Smooth muscle cell (in vitro differentiated cells): Measurements from ENCODE around the gene USH2A. TPM values are rescaled to one million over a fixed set of nuclear protein-coding genes. Genes with fewer than 3 reads are reported as not detected.

Source experiments
- DNase-seq: peaks from one replicate; lab custom pipeline; 2025; ENCODE audit not compliant: unreplicated experiment; lab: John Stamatoyannopoulos, UW
- H2AFZ ChIP-seq: fragments of 200-600 bp; sonication (generic); 2 replicates; pipeline ENCODE4 v1.6.0; 2016; ENCODE audit warnings: antibody characterized with exemption, low read depth, mild to moderate bottlenecking
- H3F3A ChIP-seq: fragments of 200-600 bp; sonication (generic); 2 replicates; pipeline ENCODE4 v1.6.0; 2017; ENCODE audit warnings: antibody characterized with exemption, low read depth
- H3K27ac ChIP-seq: fragments of 200-600 bp; sonication (generic); 2 replicates; pipeline ENCODE4 v1.5.1; 2016; ENCODE audit warnings: low read depth, mild to moderate bottlenecking
- H3K27me3 ChIP-seq: fragments of 200-600 bp; sonication (generic); 2 replicates; pipeline ENCODE4 v1.6.1; 2016; ENCODE audit warnings: low read depth, mild to moderate bottlenecking
- H3K36me3 ChIP-seq: fragments of 200-600 bp; sonication (generic); 2 replicates; pipeline ENCODE4 v1.5.1; 2016; ENCODE audit warnings: low read depth
- H3K4me1 ChIP-seq: fragments of 200-600 bp; sonication (generic); 2 replicates; pipeline ENCODE4 v1.5.1; 2016; ENCODE audit warnings: low read depth
- H3K4me2 ChIP-seq: fragments of 200-600 bp; sonication (generic); 2 replicates; pipeline ENCODE4 v1.6.0; 2016; ENCODE audit warnings: mild to moderate bottlenecking
- H3K4me3 ChIP-seq: fragments of 200-600 bp; sonication (generic); 2 replicates; pipeline ENCODE4 v1.5.1; 2016; ENCODE audit warnings: mild to moderate bottlenecking
- H3K79me2 ChIP-seq: fragments of 200-600 bp; sonication (generic); 2 replicates; pipeline ENCODE4 v1.6.0; 2016; ENCODE audit warnings: low read depth, mild to moderate bottlenecking
- H3K9ac ChIP-seq: fragments of 200-600 bp; sonication (generic); 2 replicates; pipeline ENCODE4 v1.6.0; 2016; ENCODE audit warnings: low read depth
- H3K9me3 ChIP-seq: fragments of 200-600 bp; sonication (generic); replicated peaks from 2 replicates; pipeline ENCODE4 v1.5.1; 2016; ENCODE audit warnings: low read depth
- H4K20me1 ChIP-seq: fragments of 200-600 bp; sonication (generic); 2 replicates; pipeline ENCODE4 v1.6.0; 2016; ENCODE audit warnings: low read depth
- CTCF ChIP-seq: fragments of 200-600 bp; sonication (generic); IDR thresholded peaks from 2 replicates; pipeline ENCODE4 v1.5.1; 2017; ENCODE audit warnings: borderline replicate concordance, mild to moderate bottlenecking, antibody characterized with exemption; ENCODE audit not compliant: insufficient read depth, poor library complexity, severe bottlenecking
- WGBS: methylation state at CpG from one replicate; pipeline ENCODE4 v1.1.7; 2016; ENCODE audit warnings: low lambda C conversion rate; 5-methylcytosine and 5-hydroxymethylcytosine counted together
- polyA plus RNA-seq: library from polyadenylated mRNA; unstranded; fragments of >200 nt; fragmentation: Nextera tagmentation; extraction: Ambion mirVana; gene quantifications from 2 replicates; pipeline ENCODE4 v1.2.1, GENCODE V29; 2016
- total RNA-seq: library from RNA; depleted of rRNA; stranded (reverse); fragments of >200 nt; gene quantifications from 2 replicates; pipeline ENCODE4 v1.2.3, GENCODE V29; 2014

The USH2A gene
- total and polyA plus RNA-seq, 2 experiments from 2014 or later = under 0.01 TPM; not detected in 1

GRCh38 chr1:215983680-215984079, 439.6 kb downstream of the USH2A start:
- no peak for DNase-seq
- no peak overlapping the region for H3K9ac ChIP-seq
- H3K27me3 ChIP-seq = no peaks in the 10 kb centered on the region
- no peaks in the 10 kb centered on the region for H3K4me1 ChIP-seq
- no peak for TF ChIP-seq CTCF
- no peak overlapping the region for H3K27ac ChIP-seq
- H3K4me2 ChIP-seq = no peak overlapping the region
- no peaks in the 10 kb centered on the region for H3K79me2 ChIP-seq
- no peaks in the 10 kb centered on the region for H3F3A ChIP-seq
- WGBS = 92% methylated on average over 2 of the region's 2 CpGs
- H4K20me1 ChIP-seq = no peaks in the 10 kb centered on the region
- H3K9me3 ChIP-seq = no peaks in the 10 kb centered on the region
- no peaks in the 10 kb centered on the region for H3K36me3 ChIP-seq
- H2AFZ ChIP-seq = no peak overlapping the region
- H3K4me3 ChIP-seq = no peak overlapping the region

- Histone ChIP-seq H2AFZ (no peak overlapping the region), H3K27ac (no peak overlapping the region), H3K27me3 (no peaks in the 10 kb centered on the region), H3K4me1 (no peaks in the 10 kb centered on the region), H3K9ac (no peak overlapping the region), H3K9me3 (no peaks in the 10 kb centered on the region), H3K4me2 (no peak overlapping the region), H3F3A (no peaks in the 10 kb centered on the region), H3K36me3 (no peaks in the 10 kb centered on the region), H4K20me1 (no peaks in the 10 kb centered on the region), H3K79me2 (no peaks in the 10 kb centered on the region), H3K4me3 (no peak overlapping the region)
- WGBS = 80% methylated on average over 10 of the region's 10 CpGs
- TF ChIP-seq CTCF = no peak
- no peak for DNase-seq
Observed at GRCh38 chr1:215971793-215972441, 451.3 kb downstream of the USH2A start.

GRCh38 chr1:215970406-215970805, 452.8 kb downstream of the USH2A start:
- Histone ChIP-seq H3K9ac (no peak overlapping the region), H3K79me2 (no peaks in the 10 kb centered on the region), H4K20me1 (no peaks in the 10 kb centered on the region), H2AFZ (no peak overlapping the region), H3K9me3 (no peaks in the 10 kb centered on the region), H3K4me2 (no peak overlapping the region), H3K27me3 (no peaks in the 10 kb centered on the region), H3K36me3 (no peaks in the 10 kb centered on the region), H3K4me1 (no peaks in the 10 kb centered on the region), H3K27ac (no peak overlapping the region), H3F3A (no peaks in the 10 kb centered on the region), H3K4me3 (no peak overlapping the region)
- no peak for TF ChIP-seq CTCF
- DNase-seq = no peak
- WGBS = 42% methylated on average over 6 of the region's 6 CpGs

DNA sequence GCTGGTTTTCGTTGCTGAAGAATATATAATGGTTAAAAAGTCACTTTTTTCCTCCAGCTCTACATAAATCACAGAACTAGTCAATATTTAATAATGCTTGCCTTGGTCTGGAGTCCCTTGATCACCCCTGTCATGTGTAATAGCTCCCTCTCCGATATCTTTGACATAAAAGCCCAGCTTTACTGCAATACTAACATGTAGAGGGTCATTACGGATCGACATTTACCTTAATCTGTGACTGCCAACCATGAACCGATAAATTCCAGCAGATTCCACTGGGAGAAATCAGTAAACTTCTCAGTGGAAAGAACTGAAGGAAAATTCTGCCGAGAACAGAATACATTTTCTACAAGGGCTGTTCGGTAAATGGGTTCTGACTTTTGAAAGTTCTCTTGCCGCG, 459.6 kb downstream of the USH2A start:
- no peak overlapping the region for H3K27ac ChIP-seq
- no peaks in the 10 kb centered on the region for H4K20me1 ChIP-seq
- no peaks in the 10 kb centered on the region for H3K9me3 ChIP-seq
- H2AFZ ChIP-seq = no peak overlapping the region
- no peak overlapping the region for H3K4me3 ChIP-seq
- no peaks in the 10 kb centered on the region for H3F3A ChIP-seq
- TF ChIP-seq CTCF = no peak
- H3K4me1 ChIP-seq = no peaks in the 10 kb centered on the region
- 92% methylated on average over 9 of the region's 9 CpGs for WGBS
- no peak overlapping the region for H3K9ac ChIP-seq
- no peak overlapping the region for H3K4me2 ChIP-seq
- no peaks in the 10 kb centered on the region for H3K79me2 ChIP-seq
- H3K36me3 ChIP-seq = no peaks in the 10 kb centered on the region
- H3K27me3 ChIP-seq = no peaks in the 10 kb centered on the region
- DNase-seq = no peak
